ENCODE results near the gene CTIF. TPM values are rescaled to one million over a fixed set of nuclear protein-coding genes. Genes with fewer than 3 reads are reported as not detected.
"Not testable (repeated sequence)": the region's sequence is repeated elsewhere in the genome, so short reads cannot be mapped to it uniquely, and the experiment has no call there.

CTIF gene
- total and polyA plus RNA-seq, 12 donors, result 44.5 to 74.1 (median 58.9) TPM

- ATAC-seq, result no peak
- H3K4me3 ChIP-seq, result no peak overlapping the region
- H3K27me3 ChIP-seq, result no peaks in the 10 kb centered on the region
- H3K4me1 ChIP-seq, result peaks cover 20 to 70% (median 47%) of the 10 kb centered on the region in 9 donors
- H3K27ac ChIP-seq, result peak overlapping the region in 1 of 10 donors; percentile 92
- peaks cover 0 to 12% (median 0%) of the 10 kb centered on the region in 9 donors for H3K36me3 ChIP-seq
- intact Hi-C loops (cut with DNase I), result loop anchor here in 5 of 10 donors (5.0 to 10.0 kb wide), 8 partner anchors 60 to 470 kb away; partner anchors contain the start of gene SMAD7 (in 1 of the 5)
- no peak for DNase-seq
- no peaks in the 10 kb centered on the region for H3K9me3 ChIP-seq
- no peak for TF ChIP-seq CTCF (IDR thresholded peaks at IDR 0.05)
- 95% methylated on average over 6 of the region's 6 CpGs for WGBS, 2 donors
These were observed 176.0 kb downstream of the CTIF start for GRCh38 chr18:48714873-48715272.

- DNase-seq (no peak), ATAC-seq (peak in 4 of 8 donors; percentile 24 to 68 (median 36))
- Histone ChIP-seq H3K4me1 (peaks cover 23 to 70% (median 44%) of the 10 kb centered on the region in 9 donors), H3K27ac (peak overlapping the region in 1 of 10 donors; percentile 78), H3K9me3 (no peaks in the 10 kb centered on the region), H3K36me3 (peaks cover 0 to 12% (median 0%) of the 10 kb centered on the region in 9 donors), H3K27me3 (no peaks in the 10 kb centered on the region), H3K4me3 (no peak overlapping the region)
- intact Hi-C loops (cut with DNase I), result loop anchor here in 5 of 10 donors (10.0 kb wide), 6 partner anchors 59 to 469 kb away; partner anchors contain the start of gene SMAD7 (in 1 of the 5)
- whole genome bisulfite sequencing, 2 donors, result 81 to 83% methylated on average over 10 of the region's 10 CpGs
- no peak for TF ChIP-seq CTCF (IDR thresholded peaks at IDR 0.05)
These were observed 177.0 kb downstream of the CTIF start for GRCh38 chr18:48715711-48716361.

GRCh38 chr18:48717227-48717626 is 178.4 kb downstream of the CTIF start:
- H3K27ac ChIP-seq, H3K9me3 ChIP-seq, H3K27me3 ChIP-seq, DNase-seq, ATAC-seq, H3K4me3 ChIP-seq: not testable (repeated sequence)
- Histone ChIP-seq H3K36me3 (peaks cover 0 to 12% (median 0%) of the 10 kb centered on the region in 9 donors), H3K4me1 (peaks cover 17 to 63% (median 38%) of the 10 kb centered on the region in 9 donors)
- intact Hi-C loops (cut with DNase I), result loop anchor here in 5 of 10 donors (10.0 kb wide), 6 partner anchors 58 to 468 kb away; partner anchors contain the start of gene SMAD7 (in 1 of the 5)
- WGBS, 2 donors, result 95 to 98% methylated on average over 9 of the region's 9 CpGs

GRCh38 chr18:48718251-48718959 is 179.6 kb downstream of the CTIF start:
- Histone ChIP-seq H3K4me3 (no peak overlapping the region), H3K9me3 (no peaks in the 10 kb centered on the region), H3K4me1 (peaks cover 6 to 51% (median 26%) of the 10 kb centered on the region in 9 donors), H3K36me3 (peaks cover 0 to 12% (median 0%) of the 10 kb centered on the region in 9 donors), H3K27ac (no peak overlapping the region), H3K27me3 (no peaks in the 10 kb centered on the region)
- 98 to 99% methylated on average over 10 of the region's 10 CpGs for WGBS, 2 donors
- DNase-seq (no peak), ATAC-seq (no peak)
- intact Hi-C loops (cut with DNase I), result loop anchor here in 5 of 10 donors (10.0 kb wide), 6 partner anchors 56 to 466 kb away; partner anchors contain the start of gene SMAD7 (in 1 of the 5)
- TF ChIP-seq CTCF (IDR thresholded peaks at IDR 0.05), result no peak

Data from heart right ventricle (tissue), 16 donors.